Activated T-cell treated with anti-CD3 and anti-CD28 coated beads, Interleukin-2, amount 50 U/mL, for 72 hours (primary cell): ENCODE measurements around the gene LARP1. TPM values are rescaled to one million over a fixed set of nuclear protein-coding genes. Genes with fewer than 3 reads are reported as not detected.
"Not testable (repeated sequence)": the region's sequence is repeated elsewhere in the genome, so short reads cannot be mapped to it uniquely, and the experiment has no call there.

Source experiments
- ATAC-seq, 2 donors: fragments of 150-1000 bp; cut with Tn5 transposase; replicated peaks in 1 of 2; 2 replicates each; pipeline ENCODE4 v1.10.0; 2021; ENCODE audit warnings: moderate library complexity in 2 of 2, mild to moderate bottlenecking in 1 of 2
- DNase-seq, 2 donors: peaks; one replicate each; pipeline ENCODE4 v3.0.0; 2021 to 2022; ENCODE audit warnings: mixed read lengths in 1 of 2
- H3K27ac Mint-ChIP-seq: one replicate; pipeline ENCODE4 v1.8.0; 2022; ENCODE audit warnings: mild to moderate bottlenecking, moderate library complexity, mixed read lengths
- H3K27me3 Mint-ChIP-seq: one replicate; pipeline ENCODE4 v1.8.0; 2022; ENCODE audit warnings: low read depth, mixed read lengths
- H3K36me3 Mint-ChIP-seq, 2 donors: one replicate each; pipeline ENCODE4 v1.8.0; 2022; ENCODE audit warnings: mixed read lengths in 2 of 2, mild to moderate bottlenecking in 1 of 2; ENCODE audit not compliant: insufficient read depth in 2 of 2
- H3K4me1 Mint-ChIP-seq: one replicate; pipeline ENCODE4 v1.8.0; 2022; ENCODE audit warnings: low read depth, mixed read lengths
- H3K4me3 Mint-ChIP-seq, 2 donors: one replicate each; pipeline ENCODE4 v1.8.0; 2022; ENCODE audit warnings: mild to moderate bottlenecking in 2 of 2, mixed read lengths in 2 of 2, moderate library complexity in 2 of 2
- H3K9me3 Mint-ChIP-seq, 2 donors: one replicate each; pipeline ENCODE4 v1.8.0; 2022; ENCODE audit warnings: mixed read lengths in 2 of 2
- total RNA-seq, 2 donors: library from RNA; stranded (reverse); gene quantifications; one replicate each; pipeline ENCODE4 v1.2.3, GENCODE V29; 2022

LARP1 gene
- total RNA-seq, 2 donors from 2014 or later: 248 to 266 TPM

GRCh38 chr5:154743812-154744211 lies 11.4 kb upstream of the LARP1 start:
- Mint-ChIP-seq H3K9me3 (no peaks in the 10 kb centered on the region), H3K27ac (no peak overlapping the region), H3K4me3 (no peak overlapping the region), H3K4me1 (no peaks in the 10 kb centered on the region), H3K27me3 (no peaks in the 10 kb centered on the region), H3K36me3 (no peaks in the 10 kb centered on the region)
- DNase-seq: no peak
- ATAC-seq: no peak

- H3K27me3 Mint-ChIP-seq: no peaks in the 10 kb centered on the region
- H3K4me3 Mint-ChIP-seq: no peak overlapping the region
- H3K27ac Mint-ChIP-seq: no peak overlapping the region
- no peaks in the 10 kb centered on the region for H3K36me3 Mint-ChIP-seq
- DNase-seq: no peak
- no peaks in the 10 kb centered on the region for H3K4me1 Mint-ChIP-seq
- H3K9me3 Mint-ChIP-seq: no peaks in the 10 kb centered on the region
- no peak for ATAC-seq
These were observed 9.8 kb upstream of the LARP1 start for GRCh38 chr5:154745349-154745748.

DNA sequence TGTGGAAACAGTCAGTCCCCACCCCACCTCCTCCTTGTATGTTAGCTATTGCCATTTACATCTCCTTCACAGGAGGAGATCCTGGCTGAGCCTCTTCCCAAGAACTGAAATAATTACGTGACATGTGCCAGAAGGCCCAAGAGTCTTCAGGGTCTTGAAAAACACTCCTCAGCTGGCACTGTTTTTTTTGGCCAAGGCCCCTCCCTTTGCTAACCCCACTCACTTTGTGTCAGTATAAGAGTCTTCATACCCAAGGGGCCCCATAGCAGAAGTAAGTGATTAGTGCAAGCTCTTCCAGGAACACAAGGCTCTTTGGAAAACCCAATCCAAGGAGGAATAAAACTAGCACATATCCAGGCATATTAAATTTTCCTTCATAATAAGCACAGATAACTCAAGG lies 5.7 kb upstream of the LARP1 start:
- Mint-ChIP-seq H3K9me3 (no peaks in the 10 kb centered on the region), H3K4me1 (peaks cover 13% of the 10 kb centered on the region), H3K27me3 (no peaks in the 10 kb centered on the region), H3K27ac (no peak overlapping the region), H3K36me3 (peaks cover 0 to 2% of the 10 kb centered on the region in 2 donors), H3K4me3 (no peak overlapping the region)
- DNase-seq: no peak
- no peak for ATAC-seq

DNA sequence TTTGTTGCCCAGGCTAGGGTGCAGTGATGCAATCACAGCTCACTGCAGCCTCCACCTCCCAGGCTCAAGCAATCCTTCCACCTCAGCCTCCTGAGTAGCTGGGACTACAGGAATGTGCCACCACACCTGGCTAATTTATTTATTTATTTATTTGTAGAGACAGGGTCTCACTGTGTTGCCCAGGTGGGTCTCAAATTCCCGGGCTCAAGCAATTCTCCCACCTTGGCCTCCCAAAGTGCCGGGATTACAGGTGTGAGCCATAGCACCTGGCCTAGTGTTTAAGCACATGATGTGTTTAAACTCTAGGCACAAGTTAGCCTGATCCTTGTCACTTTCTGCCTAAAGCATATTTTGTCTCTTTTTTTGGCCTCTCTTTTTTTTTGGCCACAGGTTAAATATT lies 4.5 kb upstream of the LARP1 start:
- not testable (repeated sequence) for ATAC-seq, H3K27ac Mint-ChIP-seq, DNase-seq, H3K9me3 Mint-ChIP-seq, H3K27me3 Mint-ChIP-seq, H3K36me3 Mint-ChIP-seq, H3K4me3 Mint-ChIP-seq
- peaks cover 13% of the 10 kb centered on the region for H3K4me1 Mint-ChIP-seq

DNA sequence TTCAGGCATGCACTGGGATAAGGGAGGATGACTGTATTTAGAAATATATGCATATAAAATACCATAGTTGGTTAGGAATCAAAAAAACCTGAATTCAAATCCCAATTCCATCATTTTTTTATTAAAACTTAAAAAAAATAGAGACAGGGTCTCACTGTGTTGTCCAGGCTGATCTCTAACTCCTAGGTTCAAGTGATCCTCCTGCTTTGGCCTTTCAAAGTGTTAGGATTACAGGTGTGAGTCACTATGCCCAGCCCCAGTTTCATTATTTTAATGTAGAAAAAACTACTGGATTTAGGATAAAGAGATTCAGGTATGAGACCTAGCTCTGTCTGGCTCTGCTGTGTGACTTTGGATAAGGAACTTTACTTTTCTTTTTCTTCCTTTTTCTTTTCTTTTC lies 3.3 kb upstream of the LARP1 start:
- ATAC-seq (no peak), DNase-seq (no peak)
- Mint-ChIP-seq H3K36me3 (peaks cover 3 to 6% of the 10 kb centered on the region in 2 donors), H3K4me3 (no peak overlapping the region), H3K4me1 (peaks cover 13% of the 10 kb centered on the region), H3K27me3 (no peaks in the 10 kb centered on the region), H3K27ac (no peak overlapping the region), H3K9me3 (no peaks in the 10 kb centered on the region)

DNA sequence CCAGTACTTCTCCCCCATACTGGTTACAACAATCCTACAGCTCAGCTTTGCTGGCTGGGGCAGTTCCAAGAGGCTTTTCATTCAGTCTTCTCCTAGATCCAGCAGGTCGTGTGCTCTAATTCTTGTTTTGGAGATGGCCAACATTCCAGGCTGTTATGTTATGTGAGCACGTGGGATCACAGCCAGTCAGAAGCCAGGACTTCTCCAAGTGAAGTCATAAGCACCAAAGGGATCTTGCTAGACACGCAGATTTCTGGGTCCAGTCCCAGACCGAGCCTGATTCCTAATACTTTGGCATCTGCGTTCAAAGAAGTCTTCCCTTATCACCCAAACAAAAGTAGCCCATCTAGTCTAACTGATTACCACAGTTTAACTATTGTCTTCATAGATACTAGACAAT lies 1.4 kb upstream of the LARP1 start:
- peak overlapping the region; percentile 93 to 97 for H3K4me3 Mint-ChIP-seq
- no peak for ATAC-seq
- H3K4me1 Mint-ChIP-seq: peaks cover 23% of the 10 kb centered on the region
- no peaks in the 10 kb centered on the region for H3K27me3 Mint-ChIP-seq
- DNase-seq: no peak
- no peaks in the 10 kb centered on the region for H3K9me3 Mint-ChIP-seq
- peak overlapping the region; percentile 99 for H3K27ac Mint-ChIP-seq
- peaks cover 8% of the 10 kb centered on the region in 2 donors for H3K36me3 Mint-ChIP-seq

DNA sequence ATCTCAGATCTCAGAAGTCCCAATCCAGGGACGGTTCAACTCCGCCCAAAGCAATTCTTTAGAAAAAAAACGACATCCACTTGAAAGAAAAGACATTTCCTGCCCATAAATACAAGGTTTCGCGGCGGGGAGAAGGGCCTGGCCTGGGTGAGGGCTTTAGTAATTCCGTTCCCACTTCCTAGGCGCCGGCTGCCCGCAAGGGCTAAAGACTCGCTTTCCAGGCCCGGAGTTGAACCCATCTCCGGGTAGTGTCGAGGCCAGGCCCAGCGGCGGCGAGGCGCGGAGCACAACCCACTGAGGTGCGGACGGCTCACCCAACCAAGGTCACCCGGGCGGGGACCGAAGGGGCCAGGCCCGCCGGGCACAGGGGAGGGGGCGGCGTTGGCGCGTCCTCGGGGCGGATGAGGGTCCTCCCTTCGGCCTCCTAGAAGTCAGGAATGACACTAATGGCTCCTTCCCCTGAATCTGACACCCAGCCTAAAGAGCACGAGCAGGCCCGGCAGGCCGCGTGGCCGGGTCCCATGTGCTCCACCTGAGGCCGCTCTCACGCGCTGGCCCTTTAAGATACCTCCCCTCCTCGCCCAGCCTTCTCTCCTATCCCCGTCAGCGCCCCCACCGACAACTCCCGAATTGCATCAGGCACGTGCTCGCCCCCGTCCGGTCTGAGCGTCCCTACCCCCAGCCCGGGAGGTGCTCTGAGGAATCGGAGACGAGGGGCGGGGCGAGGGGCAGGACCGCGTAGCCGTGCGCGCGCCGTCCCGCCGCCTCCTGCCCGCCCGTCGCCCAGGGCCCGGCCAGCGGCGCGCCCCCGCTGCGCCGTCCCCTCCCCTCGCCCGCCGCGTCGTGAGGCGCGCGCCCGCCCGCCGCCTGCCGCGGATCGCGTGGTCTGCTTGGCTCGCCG lies 467 bp upstream of the LARP1 start:
- DNase-seq: peak; percentile 99 to 100
- Mint-ChIP-seq H3K9me3 (no peaks in the 10 kb centered on the region), H3K36me3 (peaks cover 8 to 12% of the 10 kb centered on the region in 2 donors), H3K4me3 (peak overlapping the region; percentile 93 to 97), H3K27ac (peak overlapping the region; percentile 99), H3K4me1 (peaks cover 33% of the 10 kb centered on the region), H3K27me3 (no peaks in the 10 kb centered on the region)
- peak; percentile 88 to 90 for ATAC-seq

- H3K4me3 Mint-ChIP-seq: peak overlapping the region; percentile 82 to 93
- peaks cover 8 to 12% of the 10 kb centered on the region in 2 donors for H3K36me3 Mint-ChIP-seq
- no peaks in the 10 kb centered on the region for H3K9me3 Mint-ChIP-seq
- peak overlapping the region; percentile 78 for H3K27ac Mint-ChIP-seq
- peak in 1 of 2 donors; percentile 1 for ATAC-seq
- no peaks in the 10 kb centered on the region for H3K27me3 Mint-ChIP-seq
- H3K4me1 Mint-ChIP-seq: peaks cover 48% of the 10 kb centered on the region
- peak; percentile 37 to 52 for DNase-seq
These were observed 1.1 kb downstream of the LARP1 start for GRCh38 chr5:154756009-154756867.

DNA sequence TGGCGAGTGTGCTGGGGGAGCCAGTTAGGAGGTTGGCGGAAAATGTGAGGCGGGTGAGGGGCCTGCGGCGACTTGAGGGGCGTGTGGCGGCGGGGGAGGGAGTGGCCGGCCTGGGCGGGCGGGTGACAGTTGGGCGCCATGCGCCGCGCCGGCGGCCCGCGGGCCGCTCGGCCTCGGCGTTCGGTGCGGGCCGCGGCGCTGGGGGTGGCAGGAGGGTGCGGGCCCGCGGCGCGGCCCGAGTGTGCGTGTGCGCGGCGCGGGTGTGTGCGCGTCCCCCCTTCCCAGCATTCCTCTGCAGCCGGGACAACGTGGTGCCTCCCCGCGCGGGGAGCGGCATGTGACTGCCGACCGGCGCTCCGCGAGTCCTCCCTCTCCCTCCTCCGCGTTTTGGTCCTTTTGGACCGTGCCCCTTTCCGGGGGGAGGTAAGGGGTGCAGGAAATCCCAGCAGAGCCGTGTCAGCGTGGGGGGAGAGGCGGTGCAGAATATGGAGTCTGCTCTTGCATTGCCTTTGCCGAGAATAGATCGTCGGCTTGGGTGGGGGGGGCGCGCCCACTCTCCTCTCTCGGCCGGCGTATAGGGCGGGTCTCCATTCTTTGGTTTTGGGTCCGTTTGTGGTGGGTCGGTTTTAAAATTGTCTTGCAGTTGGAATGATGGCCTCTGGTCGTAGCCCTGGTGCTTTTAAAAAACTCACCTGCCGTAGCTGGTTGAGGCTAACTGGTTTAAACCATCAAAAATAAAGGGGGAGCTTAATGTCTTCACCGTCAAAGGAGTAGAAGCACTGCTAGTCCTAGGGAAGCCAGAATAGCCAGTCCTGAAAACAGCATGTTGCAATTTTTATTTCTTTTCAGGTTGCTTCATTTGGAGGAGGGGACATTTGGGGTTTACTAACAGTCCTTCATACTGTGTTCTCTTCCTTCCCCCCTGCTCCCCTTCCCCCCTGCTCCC lies 2.0 kb downstream of the LARP1 start:
- peaks cover 8 to 12% of the 10 kb centered on the region in 2 donors for H3K36me3 Mint-ChIP-seq
- DNase-seq (peak; percentile 52 to 62), ATAC-seq (peak; percentile 1 to 2)
- H3K27ac Mint-ChIP-seq: peak overlapping the region; percentile 97
- H3K27me3 Mint-ChIP-seq: no peaks in the 10 kb centered on the region
- H3K4me1 Mint-ChIP-seq: peaks cover 57% of the 10 kb centered on the region
- H3K9me3 Mint-ChIP-seq: no peaks in the 10 kb centered on the region
- peak overlapping the region; percentile 94 to 95 for H3K4me3 Mint-ChIP-seq

DNA sequence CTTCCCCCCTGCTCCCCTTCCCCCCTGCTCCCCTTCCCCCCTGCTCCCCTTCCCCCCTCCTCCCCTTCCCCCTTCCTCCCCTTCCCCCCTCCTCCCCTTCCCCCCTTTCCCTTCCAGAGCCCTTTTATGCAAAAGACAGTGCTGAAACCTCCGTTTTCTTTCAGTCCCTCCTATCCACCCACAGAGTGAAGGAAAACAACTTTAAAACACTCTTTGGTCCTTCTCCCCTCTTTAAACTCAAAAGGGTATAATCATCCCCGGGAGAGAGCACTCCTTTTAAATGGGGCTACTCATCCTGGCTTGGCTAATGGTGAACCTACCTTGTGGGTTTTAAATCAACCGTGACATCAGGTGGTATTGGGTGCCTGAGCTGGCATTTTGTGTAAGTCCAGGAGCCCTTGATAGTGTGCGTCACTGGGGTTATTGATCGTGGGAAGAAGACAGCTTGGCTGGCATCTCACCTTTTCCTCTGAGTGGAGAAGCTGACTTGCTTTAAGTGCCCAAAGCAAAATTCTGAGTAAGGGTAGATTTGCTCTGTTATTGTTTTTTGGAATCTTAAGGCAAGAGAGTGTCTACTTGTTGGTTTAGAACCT lies 2.7 kb downstream of the LARP1 start:
- H3K36me3 Mint-ChIP-seq: peaks cover 8 to 12% of the 10 kb centered on the region in 2 donors
- peaks cover 62% of the 10 kb centered on the region for H3K4me1 Mint-ChIP-seq
- H3K4me3 Mint-ChIP-seq: peak overlapping the region; percentile 94 to 95
- H3K27ac Mint-ChIP-seq: peak overlapping the region; percentile 99
- H3K9me3 Mint-ChIP-seq: no peaks in the 10 kb centered on the region
- ATAC-seq (peak; percentile 20 to 21), DNase-seq (peak; percentile 56 to 58)
- H3K27me3 Mint-ChIP-seq: no peaks in the 10 kb centered on the region

DNA sequence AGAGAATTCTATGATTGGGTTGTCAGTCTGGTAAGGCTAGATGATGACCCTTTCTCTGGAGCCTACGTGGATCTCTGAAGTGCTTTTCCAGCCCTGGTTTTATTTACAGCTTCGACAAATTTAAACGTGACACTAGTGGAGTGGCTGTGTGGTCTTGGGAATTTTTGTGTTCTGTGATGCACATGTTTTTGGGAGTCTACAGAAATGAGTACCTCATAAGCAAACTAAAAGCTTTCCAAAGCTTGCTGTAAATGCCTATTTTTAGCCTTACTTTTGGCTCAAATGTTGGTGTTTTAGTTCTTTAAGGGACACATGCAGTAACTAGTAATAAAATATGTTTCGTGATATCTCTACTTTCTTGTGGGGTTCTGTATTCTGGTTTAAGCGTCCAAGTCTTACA lies 3.3 kb downstream of the LARP1 start:
- H3K36me3 Mint-ChIP-seq: peaks cover 8 to 12% of the 10 kb centered on the region in 2 donors
- ATAC-seq: no peak
- no peaks in the 10 kb centered on the region for H3K9me3 Mint-ChIP-seq
- no peaks in the 10 kb centered on the region for H3K27me3 Mint-ChIP-seq
- DNase-seq: no peak
- H3K4me3 Mint-ChIP-seq: peak overlapping the region; percentile 94 to 95
- peak overlapping the region; percentile 99 for H3K27ac Mint-ChIP-seq
- H3K4me1 Mint-ChIP-seq: peaks cover 63% of the 10 kb centered on the region

DNA sequence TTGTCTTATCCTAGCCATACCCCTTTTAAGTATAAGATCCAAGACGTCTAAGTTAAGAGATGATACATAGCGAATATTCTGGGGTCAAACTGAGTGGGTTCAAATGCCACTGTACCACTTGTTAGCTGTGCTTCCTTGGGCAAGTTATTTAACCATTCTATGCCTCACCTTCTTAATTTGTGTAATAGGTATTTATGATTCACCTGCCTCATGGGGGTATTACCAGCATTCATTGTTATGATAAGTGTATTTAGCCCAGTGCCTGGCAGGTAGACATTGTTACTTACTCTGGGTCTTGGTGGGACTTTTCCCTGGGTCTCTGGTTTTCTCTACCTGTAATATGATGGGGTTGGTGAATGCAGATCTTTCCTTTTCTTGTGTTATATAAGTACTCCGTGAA lies 3.8 kb downstream of the LARP1 start:
- Mint-ChIP-seq H3K4me1 (peaks cover 63% of the 10 kb centered on the region), H3K27ac (peak overlapping the region; percentile 99), H3K36me3 (peaks cover 8 to 12% of the 10 kb centered on the region in 2 donors)

More for the DNA sequence above, 3.8 kb downstream of the LARP1 start:
- DNase-seq: no peak
- ATAC-seq: no peak
- Mint-ChIP-seq H3K9me3 (no peaks in the 10 kb centered on the region), H3K4me3 (peak overlapping the region; percentile 94 to 95), H3K27me3 (no peaks in the 10 kb centered on the region)
